Measurements from ENCODE around the gene ACBD6. TPM values are rescaled to one million over a fixed set of nuclear protein-coding genes. Genes with fewer than 3 reads are reported as not detected.

Gene ACBD6
- total and polyA plus RNA-seq, 2 donors (not counting 1 experiment from before 2014, with no cell fraction given), result 52.9 to 80.9 TPM

DNA sequence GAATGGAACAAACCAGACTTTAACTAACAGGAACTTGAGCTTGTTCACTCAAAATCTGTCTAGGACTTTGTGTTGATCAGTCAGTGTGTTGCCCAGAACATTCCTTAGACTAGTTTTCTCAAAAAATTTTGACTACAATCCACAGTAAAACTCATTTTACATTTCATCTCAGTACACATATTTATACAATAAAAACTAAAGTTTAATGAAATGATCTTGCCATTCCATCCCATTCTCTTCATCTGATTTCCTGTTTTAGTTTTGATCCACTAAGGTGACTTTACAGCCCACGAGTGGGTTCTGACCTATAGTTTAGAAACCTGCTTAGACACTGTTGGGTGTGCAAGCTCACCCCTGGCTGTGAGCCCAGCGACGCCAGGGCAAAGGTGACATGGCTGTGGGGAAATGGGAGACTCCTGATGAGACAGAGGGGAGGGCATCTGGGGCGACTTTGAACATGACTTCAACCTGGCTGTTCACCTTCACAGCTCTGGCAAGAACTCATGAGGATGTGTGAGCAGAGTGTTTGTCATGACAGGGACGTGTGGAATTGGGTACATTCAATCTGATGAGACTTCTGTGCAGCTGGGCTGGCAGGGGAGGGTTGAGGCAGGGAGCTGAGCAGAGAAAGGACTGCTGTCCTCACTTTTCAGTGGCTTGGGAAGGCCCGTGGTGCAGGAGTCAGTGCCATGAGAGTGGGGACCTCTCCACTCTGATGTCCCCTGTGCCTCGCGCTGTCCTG lies 231.7 kb downstream of the ACBD6 start:
- peaks cover 0 to 16% of the 10 kb centered on the region in 2 experiments for H3K36me3 ChIP-seq (replicated peaks in 1 of 2; ENCODE audit: control extremely low read depth in 1 of 2, control insufficient read depth in 1 of 2, extremely low read depth in 1 of 2, insufficient read depth in 2 of 2, low read length in 1 of 2)
- H3K27ac ChIP-seq (ENCODE audit: low read length in 2 of 2), result no peak overlapping the region
- POLR2A ChIA-PET, result no interaction called here
- Mint-ChIP-seq H3K27me3 (no peaks in the 10 kb centered on the region), H3K4me1 (no peaks in the 10 kb centered on the region), H3K4me3 (no peak overlapping the region), H3K9me3 (ENCODE audit: insufficient read depth) (no peaks in the 10 kb centered on the region), H3K27ac (no peak overlapping the region)
- TF ChIP-seq EZH2 (IDR thresholded peaks at IDR 0.05; ENCODE audit: borderline replicate concordance, insufficient read depth, low read depth, low read length, poor library complexity, severe bottlenecking), result no peak
- TF ChIP-seq, protein P1, sequence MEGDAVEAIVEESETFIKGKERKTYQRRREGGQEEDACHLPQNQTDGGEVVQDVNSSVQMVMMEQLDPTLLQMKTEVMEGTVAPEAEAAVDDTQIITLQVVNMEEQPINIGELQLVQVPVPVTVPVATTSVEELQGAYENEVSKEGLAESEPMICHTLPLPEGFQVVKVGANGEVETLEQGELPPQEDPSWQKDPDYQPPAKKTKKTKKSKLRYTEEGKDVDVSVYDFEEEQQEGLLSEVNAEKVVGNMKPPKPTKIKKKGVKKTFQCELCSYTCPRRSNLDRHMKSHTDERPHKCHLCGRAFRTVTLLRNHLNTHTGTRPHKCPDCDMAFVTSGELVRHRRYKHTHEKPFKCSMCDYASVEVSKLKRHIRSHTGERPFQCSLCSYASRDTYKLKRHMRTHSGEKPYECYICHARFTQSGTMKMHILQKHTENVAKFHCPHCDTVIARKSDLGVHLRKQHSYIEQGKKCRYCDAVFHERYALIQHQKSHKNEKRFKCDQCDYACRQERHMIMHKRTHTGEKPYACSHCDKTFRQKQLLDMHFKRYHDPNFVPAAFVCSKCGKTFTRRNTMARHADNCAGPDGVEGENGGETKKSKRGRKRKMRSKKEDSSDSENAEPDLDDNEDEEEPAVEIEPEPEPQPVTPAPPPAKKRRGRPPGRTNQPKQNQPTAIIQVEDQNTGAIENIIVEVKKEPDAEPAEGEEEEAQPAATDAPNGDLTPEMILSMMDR (IDR thresholded peaks at IDR 0.05), result no peak
- no peak overlapping the region for H2AFZ ChIP-seq (ENCODE audit: insufficient read depth, low read depth, low read length, poor library complexity, severe bottlenecking)
- H4K20me1 ChIP-seq (ENCODE audit: control insufficient read depth, insufficient read depth, low read length, poor library complexity, severe bottlenecking), result no peaks in the 10 kb centered on the region
- CTCF ChIA-PET, result no interaction called here
- H3K4me1 ChIP-seq (ENCODE audit: control insufficient read depth in 2 of 2, insufficient read depth in 2 of 2, low read length in 2 of 2), result no peaks in the 10 kb centered on the region
- no peaks in the 10 kb centered on the region for H3K9me3 ChIP-seq (ENCODE audit: control extremely low read depth in 1 of 3, control insufficient read depth in 2 of 3, insufficient read depth in 1 of 3, low read length in 2 of 3)
- H3K27me3 ChIP-seq (replicated peaks in 1 of 4; ENCODE audit: control extremely low read depth in 1 of 4, control insufficient read depth in 3 of 4, insufficient read depth in 4 of 4, low read length in 3 of 4), result no peaks in the 10 kb centered on the region
- no peaks in the 10 kb centered on the region for H3K79me2 ChIP-seq (ENCODE audit: control insufficient read depth, insufficient read depth, low read length)
- H3K9ac ChIP-seq (ENCODE audit: low read length), result no peak overlapping the region
- WGBS (ENCODE audit: insufficient coverage), result 94% methylated on average over 7 of the region's 8 CpGs
- H3K4me2 ChIP-seq (replicated peaks; ENCODE audit: low read depth, low read length, poor library complexity, severe bottlenecking), result no peak overlapping the region
- intact Hi-C loops (cut with micrococcal nuclease), result no loop called here
- ATAC-seq (ENCODE audit: low read depth) (no peak), DNase-seq (no peak)
- H3K4me3 ChIP-seq (ENCODE audit: control extremely low read depth in 1 of 5, extremely low read depth in 1 of 5, insufficient read depth in 1 of 5, low read depth in 2 of 5, low read length in 4 of 5), result no peak overlapping the region

DNA sequence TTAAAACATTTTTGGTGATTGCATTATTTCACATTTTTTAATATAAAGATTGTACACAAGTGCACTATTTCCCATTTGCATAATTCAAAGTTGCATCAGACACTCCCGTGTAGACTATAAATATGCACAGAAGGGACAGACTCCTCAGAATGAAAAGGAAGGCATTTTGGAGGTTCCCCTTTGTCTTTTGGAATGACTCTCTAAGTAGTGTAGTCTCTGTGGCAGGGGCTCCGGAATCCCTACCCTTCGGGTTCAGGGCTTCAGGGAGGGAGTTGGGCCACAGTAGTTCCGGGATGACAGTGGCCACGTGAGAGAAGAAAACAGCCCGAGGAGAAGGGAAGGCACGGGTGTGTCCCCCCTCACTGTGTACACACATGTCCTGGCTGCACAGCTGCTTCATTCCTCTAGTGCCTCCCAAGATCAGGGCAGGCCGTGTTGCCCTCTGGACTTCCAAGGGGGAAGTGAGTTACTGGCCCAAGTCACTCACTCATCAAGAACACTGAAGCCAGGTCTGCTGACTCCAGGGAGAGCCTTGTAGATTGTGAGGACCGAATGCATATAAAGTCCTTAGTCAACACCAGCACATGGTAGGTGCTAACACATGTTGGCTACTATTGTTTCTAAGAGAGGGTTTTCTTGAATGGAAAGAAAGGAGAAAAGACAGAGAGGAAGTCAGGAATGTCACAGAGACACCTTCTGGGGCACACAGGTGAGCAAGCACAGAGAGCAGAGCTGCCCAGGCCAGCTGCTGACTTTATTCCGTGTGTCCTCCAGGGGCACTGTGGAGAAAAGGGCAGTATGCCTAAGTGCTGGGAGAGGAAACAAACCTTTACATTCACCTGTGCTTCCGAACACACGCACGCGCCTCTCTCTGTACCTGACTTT lies 232.5 kb downstream of the ACBD6 start:
- H3K4me3 Mint-ChIP-seq, result no peak overlapping the region
- H3K9me3 Mint-ChIP-seq (ENCODE audit: insufficient read depth), result no peaks in the 10 kb centered on the region
- no peaks in the 10 kb centered on the region for H3K4me1 Mint-ChIP-seq
- no peak overlapping the region for H3K9ac ChIP-seq (ENCODE audit: low read length)
- ChIA-PET POLR2A (no interaction called here), CTCF (no interaction called here)
- no peak overlapping the region for H3K27ac ChIP-seq (ENCODE audit: low read length in 2 of 2)
- no peaks in the 10 kb centered on the region for H3K27me3 Mint-ChIP-seq
- intact Hi-C loops (cut with micrococcal nuclease), result no loop called here
- ATAC-seq (ENCODE audit: low read depth), result no peak
- H3K27me3 ChIP-seq (replicated peaks in 1 of 4; ENCODE audit: control extremely low read depth in 1 of 4, control insufficient read depth in 3 of 4, insufficient read depth in 4 of 4, low read length in 3 of 4), result no peaks in the 10 kb centered on the region
- TF ChIP-seq, protein P1 (IDR thresholded peaks at IDR 0.05), result no peak
- TF ChIP-seq EZH2 (IDR thresholded peaks at IDR 0.05; ENCODE audit: borderline replicate concordance, insufficient read depth, low read depth, low read length, poor library complexity, severe bottlenecking), result no peak
- no peaks in the 10 kb centered on the region for H3K4me1 ChIP-seq (ENCODE audit: control insufficient read depth in 2 of 2, insufficient read depth in 2 of 2, low read length in 2 of 2)
- no peak overlapping the region for H3K27ac Mint-ChIP-seq
- no peaks in the 10 kb centered on the region for H3K79me2 ChIP-seq (ENCODE audit: control insufficient read depth, insufficient read depth, low read length)
- DNase-seq, result no peak
- no peak overlapping the region for H3K4me3 ChIP-seq (ENCODE audit: control extremely low read depth in 1 of 5, extremely low read depth in 1 of 5, insufficient read depth in 1 of 5, low read depth in 2 of 5, low read length in 4 of 5)
- no peak overlapping the region for H3K4me2 ChIP-seq (replicated peaks; ENCODE audit: low read depth, low read length, poor library complexity, severe bottlenecking)
- no peaks in the 10 kb centered on the region for H4K20me1 ChIP-seq (ENCODE audit: control insufficient read depth, insufficient read depth, low read length, poor library complexity, severe bottlenecking)
- H3K9me3 ChIP-seq (ENCODE audit: control extremely low read depth in 1 of 3, control insufficient read depth in 2 of 3, insufficient read depth in 1 of 3, low read length in 2 of 3), result no peaks in the 10 kb centered on the region
- no peak overlapping the region for H2AFZ ChIP-seq (ENCODE audit: insufficient read depth, low read depth, low read length, poor library complexity, severe bottlenecking)
- H3K36me3 ChIP-seq (replicated peaks in 1 of 2; ENCODE audit: control extremely low read depth in 1 of 2, control insufficient read depth in 1 of 2, extremely low read depth in 1 of 2, insufficient read depth in 2 of 2, low read length in 1 of 2), result peaks cover 0 to 9% of the 10 kb centered on the region in 2 experiments
- 92% methylated on average over 5 of the region's 14 CpGs for WGBS (ENCODE audit: insufficient coverage)

All from B cell (primary cell).